Breast epithelium (tissue), 4 donors: ENCODE results near the gene SCARB1. TPM values are rescaled to one million over a fixed set of nuclear protein-coding genes. Genes with fewer than 3 reads are reported as not detected.

Source experiments
- DNase-seq, 2 donors: peaks; one replicate each; pipeline ENCODE4 v3.0.0-alpha.2; 2019; ENCODE audit warnings: low spot score in 2 of 2
- H3K27ac ChIP-seq, 2 donors: fragments of 200-600 bp; sonication (generic) in 1 of 2; one replicate each; pipeline ENCODE4 v1.5.1; 2016 to 2019; ENCODE audit warnings: mild to moderate bottlenecking in 1 of 2
- H3K27me3 ChIP-seq, 2 donors: fragments of 200-600 bp; sonication (generic) in 1 of 2; one replicate each; pipeline versions ENCODE4 v1.5.1 to v1.6.0; 2017 to 2019; ENCODE audit warnings: control low read depth in 1 of 2, mild to moderate bottlenecking in 1 of 2
- H3K36me3 ChIP-seq: fragments of 200-600 bp; one replicate; pipeline ENCODE4 v1.5.1; 2019
- H3K4me1 ChIP-seq, 2 donors: fragments of 200-600 bp; sonication (generic); one replicate each; pipeline ENCODE4 v1.5.1; 2016 to 2019; ENCODE audit warnings: control low read depth in 1 of 2
- H3K4me3 ChIP-seq, 3 donors: fragments of 200-600 bp; sonication (generic); 1 replicate in 2 of 3; 2 replicates in 1 of 3; pipeline ENCODE4 v1.5.1; 2016 to 2019; ENCODE audit warnings: mild to moderate bottlenecking in 3 of 3, moderate library complexity in 2 of 3
- H3K9me3 ChIP-seq, 2 donors: fragments of 200-600 bp; sonication (generic) in 1 of 2; one replicate each; pipeline ENCODE4 v1.5.1; 2016 to 2019; ENCODE audit warnings: control low read depth in 1 of 2
- CTCF ChIP-seq, 3 donors: fragments of 450-650 bp; IDR thresholded peaks; one replicate each; pipeline ENCODE4 v1.5.1; 2016 to 2017; ENCODE audit warnings: antibody characterized with exemption in 3 of 3, mild to moderate bottlenecking in 3 of 3, moderate library complexity in 3 of 3
- POLR2A ChIP-seq: fragments of 450-650 bp; IDR thresholded peaks from one replicate; pipeline ENCODE4 v1.6.1; 2016; ENCODE audit warnings: antibody characterized with exemption, mild to moderate bottlenecking, moderate library complexity
- POLR2AphosphoS5 ChIP-seq, 3 donors: sonication (generic); formaldehyde crosslinking; IDR thresholded peaks; one replicate each; pipeline ENCODE4 v1.6.1; 2017; ENCODE audit warnings: antibody characterized with exemption in 3 of 3
- intact Hi-C: fragments of 100-400 bp; cut with DNase I; formaldehyde crosslinking; loops from one replicate; pipeline ENCODE4 v1.15.1; 2023; ENCODE audit warnings: low total_unique reads
- total RNA-seq, 3 donors: library from RNA; depleted of rRNA; stranded (reverse); fragments of >200 nt; gene quantifications; one replicate each; pipeline ENCODE4 v1.1.0, GENCODE V29; 2016

The SCARB1 gene
- total RNA-seq, 3 donors from 2014 or later = 18.4 to 61.3 (median 20.2) TPM

GRCh38 chr12:124867401-124867930, 3.8 kb upstream of the SCARB1 start:
- Histone ChIP-seq H3K27ac (no peak overlapping the region), H3K4me3 (no peak overlapping the region), H3K27me3 (no peaks in the 10 kb centered on the region), H3K9me3 (no peaks in the 10 kb centered on the region), H3K4me1 (peaks cover 0 to 6% of the 10 kb centered on the region in 2 donors), H3K36me3 (no peaks in the 10 kb centered on the region)
- TF ChIP-seq POLR2AphosphoS5 (IDR thresholded peaks at IDR 0.05) = no peak
- no peak for TF ChIP-seq POLR2A
- TF ChIP-seq CTCF (IDR thresholded peaks at IDR 0.05) = no peak
- no peak for DNase-seq
- intact Hi-C loops = no loop called here

DNA sequence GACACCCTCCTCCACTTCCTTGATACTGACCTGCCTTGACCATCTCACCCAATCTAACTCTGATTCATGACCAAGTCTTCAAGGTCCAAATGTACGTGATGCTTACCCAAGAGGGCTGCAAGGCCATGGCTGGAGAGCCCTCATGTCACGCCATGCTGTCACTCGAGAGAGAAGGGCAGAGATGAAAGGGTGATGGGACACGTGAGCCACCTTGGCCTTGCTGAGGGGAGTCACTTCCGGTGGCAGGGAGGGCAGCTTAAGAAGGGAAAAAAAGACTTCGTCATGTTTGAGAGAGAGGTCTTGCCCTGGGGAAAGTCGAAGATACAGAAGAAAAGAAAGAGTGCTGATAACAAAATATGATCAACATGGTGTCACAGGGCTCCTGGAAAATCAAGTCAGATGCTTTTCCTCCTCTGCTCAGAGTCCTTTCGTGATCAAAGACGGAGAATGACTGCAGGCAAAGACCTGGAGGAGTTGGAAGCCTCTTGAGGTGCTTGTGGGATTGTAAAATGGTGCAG, 3.3 kb upstream of the SCARB1 start:
- Histone ChIP-seq H3K4me1 (peaks cover 0 to 10% of the 10 kb centered on the region in 2 donors), H3K27me3 (no peaks in the 10 kb centered on the region), H3K9me3 (no peaks in the 10 kb centered on the region), H3K27ac (no peak overlapping the region), H3K36me3 (no peaks in the 10 kb centered on the region), H3K4me3 (no peak overlapping the region)
- intact Hi-C loops = no loop called here
- TF ChIP-seq POLR2A (no peak), POLR2AphosphoS5 (IDR thresholded peaks at IDR 0.05) (no peak), CTCF (IDR thresholded peaks at IDR 0.05) (no peak)
- DNase-seq = no peak

DNA sequence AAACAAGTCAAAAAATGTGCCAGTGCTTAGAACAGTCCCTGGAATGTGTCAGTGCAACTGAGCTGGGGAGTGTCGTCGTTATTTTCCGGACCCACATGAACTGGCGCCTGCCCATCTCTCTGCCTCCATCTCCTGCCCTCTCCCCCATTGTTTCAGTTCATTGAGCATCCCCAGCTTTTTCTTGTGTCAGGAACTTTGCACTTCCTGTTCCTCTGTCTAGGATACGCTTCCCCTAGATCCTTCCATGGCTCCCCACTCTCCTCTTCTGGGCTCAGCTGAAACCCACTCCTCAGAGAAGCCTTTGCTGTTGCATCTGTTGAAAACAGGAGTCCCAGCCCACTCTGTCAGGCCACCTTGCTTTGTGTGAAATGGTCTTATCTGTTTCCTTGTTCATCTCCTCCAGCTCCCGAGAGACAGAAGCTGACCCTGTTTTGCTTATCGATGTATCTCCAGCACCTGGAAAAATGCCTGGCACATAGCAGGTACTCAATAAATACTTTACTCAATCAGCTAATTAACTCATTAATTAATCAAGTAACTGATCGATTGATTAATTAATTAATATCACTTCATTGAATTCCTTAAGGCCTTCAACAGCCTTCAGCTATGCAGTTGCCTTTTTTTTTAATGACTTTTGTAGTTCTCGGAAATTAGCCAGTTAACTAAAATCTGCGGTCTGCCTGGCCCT, 2.7 kb upstream of the SCARB1 start:
- DNase-seq = no peak
- Histone ChIP-seq H3K27ac (no peak overlapping the region), H3K27me3 (no peaks in the 10 kb centered on the region), H3K4me3 (no peak overlapping the region), H3K36me3 (no peaks in the 10 kb centered on the region), H3K4me1 (peaks cover 0 to 10% of the 10 kb centered on the region in 2 donors), H3K9me3 (no peaks in the 10 kb centered on the region)
- no peak for TF ChIP-seq POLR2AphosphoS5 (IDR thresholded peaks at IDR 0.05)
- TF ChIP-seq CTCF (IDR thresholded peaks at IDR 0.05) = no peak
- TF ChIP-seq POLR2A = no peak
- intact Hi-C loops = no loop called here

GRCh38 chr12:124865728-124866127, 2.1 kb upstream of the SCARB1 start:
- Histone ChIP-seq H3K4me1 (peaks cover 0 to 10% of the 10 kb centered on the region in 2 donors), H3K9me3 (no peaks in the 10 kb centered on the region), H3K27me3 (no peaks in the 10 kb centered on the region), H3K27ac (peak overlapping the region in 1 of 2 donors; percentile 60), H3K36me3 (no peaks in the 10 kb centered on the region), H3K4me3 (no peak overlapping the region)
- intact Hi-C loops = no loop called here
- TF ChIP-seq POLR2AphosphoS5 (IDR thresholded peaks at IDR 0.05) (no peak), CTCF (IDR thresholded peaks at IDR 0.05) (no peak), POLR2A (no peak)
- no peak for DNase-seq

DNA sequence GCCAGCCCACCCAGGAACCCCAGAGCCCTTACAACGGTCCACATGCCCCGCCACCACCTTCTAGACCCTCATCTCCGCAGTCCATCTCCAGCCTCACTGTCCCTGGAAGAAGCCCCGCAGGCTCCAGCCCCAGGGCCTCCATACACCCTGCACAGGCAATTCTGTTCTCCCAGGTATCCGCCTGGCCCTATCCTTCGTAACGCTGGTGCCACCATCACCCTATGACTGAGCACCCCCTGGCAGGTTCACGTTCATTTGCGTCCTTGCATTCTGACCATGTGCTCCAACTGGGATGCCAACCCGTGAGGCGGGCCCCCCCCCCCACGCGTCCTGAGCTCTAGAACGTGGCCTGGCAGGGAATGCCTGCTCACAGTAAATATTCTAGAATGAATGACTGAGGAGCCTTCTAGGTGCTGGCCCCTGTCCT, 675 bp upstream of the SCARB1 start:
- Histone ChIP-seq H3K9me3 (no peaks in the 10 kb centered on the region), H3K27me3 (no peaks in the 10 kb centered on the region), H3K4me3 (peak overlapping the region; percentile 62 to 85 (median 81)), H3K27ac (peak overlapping the region; percentile 74 to 76), H3K36me3 (no peaks in the 10 kb centered on the region), H3K4me1 (peaks cover 0 to 10% of the 10 kb centered on the region in 2 donors)
- TF ChIP-seq POLR2AphosphoS5 (IDR thresholded peaks at IDR 0.05) (no peak), POLR2A (no peak), CTCF (IDR thresholded peaks at IDR 0.05) (no peak)
- intact Hi-C loops = no loop called here
- DNase-seq = no peak
